DMS53 (cell line): ENCODE data around the gene OR2H1.
"Not testable (repeated sequence)": the region's sequence is repeated elsewhere in the genome, so short reads cannot be mapped to it uniquely, and the experiment has no call there.

Source experiments
- DNase-seq: peaks from one replicate; lab custom pipeline; 2025; lab: John Stamatoyannopoulos, UW

Gene OR2H1

GRCh38 chr6:29456971-29457370 is at the start of gene OR2H1, which contains the start of gene OR11A1:
TSS of gene OR2H1 (plus strand) at chr6:29457155. CDS start at chr6:29461770, 4,615 bp downstream.
TSS of gene OR11A1 (minus strand) at chr6:29457071. CDS start at chr6:29427641, 29,430 bp downstream.
- DNase-seq: no peak

- peak; percentile 27 for DNase-seq
These were observed 42.4 kb upstream of the OR2H1 start, which contains the start of gene OR12D1 for GRCh38 chr6:29414588-29414987. TSS of gene OR12D1 (plus strand) at chr6:29414928.

- no peak for DNase-seq
These were observed 37.4 kb upstream of the OR2H1 start for GRCh38 chr6:29419516-29419915.

- no peak for DNase-seq
These were observed 32.8 kb upstream of the OR2H1 start for GRCh38 chr6:29424168-29424567.

- DNase-seq: no peak
These were observed 32.4 kb upstream of the OR2H1 start for GRCh38 chr6:29424575-29424974.

GRCh38 chr6:29425075-29425474 is 31.9 kb upstream of the OR2H1 start:
- DNase-seq: no peak

- peak; percentile 12 for DNase-seq
These were observed 30.3 kb upstream of the OR2H1 start for GRCh38 chr6:29426654-29427053.

- DNase-seq: peak; percentile 51
These were observed 20.2 kb upstream of the OR2H1 start for GRCh38 chr6:29436730-29437129.

GRCh38 chr6:29439006-29439405 is 17.9 kb upstream of the OR2H1 start, which contains the start of gene OR10C1:
TSS of gene OR10C1 (plus strand) at chr6:29439306. CDS start at chr6:29440016, 710 bp downstream.
- DNase-seq: no peak

GRCh38 chr6:29442719-29443118 is 14.2 kb upstream of the OR2H1 start:
- DNase-seq: no peak

- DNase-seq: not testable (repeated sequence)
These were observed 12.9 kb upstream of the OR2H1 start for GRCh38 chr6:29444031-29444430.

GRCh38 chr6:29447670-29448069 is 9.3 kb upstream of the OR2H1 start:
- no peak for DNase-seq

GRCh38 chr6:29451471-29452193 is 5.3 kb upstream of the OR2H1 start:
- DNase-seq: no peak

GRCh38 chr6:29461021-29461814 is 4.3 kb downstream of the OR2H1 start:
- DNase-seq: no peak

- DNase-seq: no peak
These were observed 5.1 kb downstream of the OR2H1 start for GRCh38 chr6:29462022-29462421.

- DNase-seq: peak; percentile 60
These were observed 8.3 kb downstream of the OR2H1 start for GRCh38 chr6:29465279-29465678.

- DNase-seq: no peak
These were observed 8.8 kb downstream of the OR2H1 start for GRCh38 chr6:29465801-29466200.

GRCh38 chr6:29466241-29466640 is 9.3 kb downstream of the OR2H1 start:
- peak; percentile 13 for DNase-seq

- DNase-seq: no peak
These were observed 18.0 kb downstream of the OR2H1 start for GRCh38 chr6:29474996-29475395.

- no peak for DNase-seq
These were observed 21.0 kb downstream of the OR2H1 start for GRCh38 chr6:29477923-29478450.

- no peak for DNase-seq
These were observed 21.8 kb downstream of the OR2H1 start for GRCh38 chr6:29478740-29479139.

GRCh38 chr6:29479560-29479959 is 22.6 kb downstream of the OR2H1 start:
- DNase-seq: no peak

GRCh38 chr6:29483186-29483585 is 26.2 kb downstream of the OR2H1 start:
- no peak for DNase-seq
